ENCODE data around the gene SEMA5B.

GRCh38 chr3:122912772-122913538 lies 114.6 kb downstream of the SEMA5B start:
- no peak for TF ChIP-seq HOMEZ (CRISPR knock-in tag; IDR thresholded peaks at IDR 0.05)
- no peak for TF ChIP-seq CTCF (IDR thresholded peaks at IDR 0.05 in 2 of 3, conservative IDR thresholded peaks at IDR 0.05 in 1 of 3; ENCODE audit: insufficient read depth in 2 of 3, low read depth in 1 of 3, low read length in 3 of 3)

All from K562 (cell line).